ENCODE data around the gene ALOX15B.
"Not testable (repeated sequence)": the region's sequence is repeated elsewhere in the genome, so short reads cannot be mapped to it uniquely, and the experiment has no call there.

ALOX15B gene

DNA sequence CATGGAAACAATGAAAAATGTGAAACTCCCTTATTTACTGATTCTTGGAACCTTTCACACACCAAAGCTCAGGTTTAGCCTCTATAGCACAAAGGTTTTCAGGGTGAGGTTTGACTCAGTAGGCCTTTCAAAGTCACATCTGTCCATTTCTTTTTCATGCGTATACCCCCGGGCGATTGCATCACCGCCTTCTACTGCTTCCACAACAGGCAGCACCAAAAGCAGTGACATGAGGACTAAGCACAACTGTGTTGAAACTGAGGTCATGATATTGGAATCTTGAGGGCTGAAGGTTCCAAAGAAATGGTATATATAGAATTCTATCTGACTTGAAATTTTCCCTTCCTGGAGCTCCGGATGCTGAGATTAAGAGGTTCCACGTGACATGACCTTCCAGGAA is 14.7 kb upstream of the ALOX15B start:
- not testable (repeated sequence) for H3K9me3 ChIP-seq (ENCODE audit: control insufficient read depth in 1 of 2, low read length in 2 of 2); H3K36me3 ChIP-seq (ENCODE audit: control insufficient read depth in 1 of 2, insufficient read depth in 2 of 2, low read length in 2 of 2); H3K4me1 ChIP-seq (ENCODE audit: control insufficient read depth in 1 of 2, insufficient read depth in 2 of 2, low read length in 2 of 2); H3K4me3 ChIP-seq (ENCODE audit: low read depth in 1 of 2, low read length in 2 of 2); H3K27me3 ChIP-seq (ENCODE audit: low read depth, low read length); H3K27ac ChIP-seq (ENCODE audit: low read length)

DNA sequence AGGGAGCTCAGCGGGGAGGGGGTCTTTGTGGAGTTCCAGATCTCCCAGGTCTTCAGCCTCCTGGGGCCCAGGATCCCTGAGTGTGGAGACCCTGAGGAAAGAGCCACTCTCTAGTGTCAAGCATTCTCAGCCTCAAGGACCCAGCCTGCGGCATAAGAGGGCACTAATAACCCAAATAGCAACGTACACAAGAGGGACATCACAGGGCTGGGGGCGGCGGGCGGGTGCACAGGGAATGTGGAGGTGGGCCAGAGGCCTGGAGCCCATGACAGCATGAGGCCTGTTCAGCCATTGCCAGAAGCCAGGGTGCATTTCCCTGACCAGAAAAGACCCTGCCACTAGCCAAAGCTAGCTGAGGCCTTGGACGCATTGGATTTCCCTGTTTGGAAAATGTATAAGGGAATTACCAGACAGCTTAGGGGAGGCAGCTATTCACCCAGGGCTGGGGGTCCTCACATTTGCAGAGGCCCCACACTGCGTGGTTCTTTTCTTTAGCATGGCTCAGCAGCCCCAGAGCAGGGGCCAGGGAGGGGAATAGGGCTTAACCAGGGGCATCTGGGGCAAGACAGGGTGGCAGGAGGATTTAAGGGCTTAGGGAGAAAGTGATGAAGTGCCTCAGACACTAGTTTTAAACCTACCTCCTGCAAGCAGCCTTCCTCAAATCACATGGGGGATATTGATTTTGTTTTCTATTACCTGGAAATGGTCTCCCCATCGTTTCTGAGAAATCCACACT is 13.5 kb upstream of the ALOX15B start:
- no peaks in the 10 kb centered on the region for H3K36me3 ChIP-seq (ENCODE audit: control insufficient read depth in 1 of 2, insufficient read depth in 2 of 2, low read length in 2 of 2)
- H3K27me3 ChIP-seq (ENCODE audit: low read depth, low read length), result peaks cover 6% of the 10 kb centered on the region
- H3K27ac ChIP-seq (ENCODE audit: low read length), result no peak overlapping the region
- no peaks in the 10 kb centered on the region for H3K9me3 ChIP-seq (ENCODE audit: control insufficient read depth in 1 of 2, low read length in 2 of 2)
- no peaks in the 10 kb centered on the region for H3K4me1 ChIP-seq (ENCODE audit: control insufficient read depth in 1 of 2, insufficient read depth in 2 of 2, low read length in 2 of 2)
- no peak overlapping the region for H3K4me3 ChIP-seq (ENCODE audit: low read depth in 1 of 2, low read length in 2 of 2)

DNA sequence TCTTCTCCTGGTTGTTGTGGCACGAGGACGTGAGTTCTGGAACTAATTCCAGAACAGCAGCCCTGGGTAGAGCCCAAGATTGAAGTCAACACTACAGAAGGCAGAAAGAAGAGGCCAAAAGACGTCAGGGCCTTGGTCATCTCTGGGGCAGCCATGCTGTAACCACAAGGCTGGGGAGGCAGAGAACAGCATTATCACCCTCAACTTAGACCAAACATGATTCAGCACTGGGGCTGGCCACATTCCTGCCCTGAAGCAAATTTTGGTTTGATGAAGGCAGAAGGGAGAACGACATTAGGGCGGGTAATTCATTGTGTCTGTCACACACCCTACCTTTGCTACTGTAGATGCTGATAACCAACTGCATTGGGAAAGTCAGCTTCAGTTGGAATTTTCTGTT is 9.7 kb upstream of the ALOX15B start:
- Histone ChIP-seq H3K4me1 (ENCODE audit: control insufficient read depth in 1 of 2, insufficient read depth in 2 of 2, low read length in 2 of 2) (no peaks in the 10 kb centered on the region), H3K9me3 (ENCODE audit: control insufficient read depth in 1 of 2, low read length in 2 of 2) (no peaks in the 10 kb centered on the region), H3K4me3 (ENCODE audit: low read depth in 1 of 2, low read length in 2 of 2) (no peak overlapping the region), H3K27ac (ENCODE audit: low read length) (no peak overlapping the region), H3K27me3 (ENCODE audit: low read depth, low read length) (peaks cover 6% of the 10 kb centered on the region), H3K36me3 (ENCODE audit: control insufficient read depth in 1 of 2, insufficient read depth in 2 of 2, low read length in 2 of 2) (no peaks in the 10 kb centered on the region)

DNA sequence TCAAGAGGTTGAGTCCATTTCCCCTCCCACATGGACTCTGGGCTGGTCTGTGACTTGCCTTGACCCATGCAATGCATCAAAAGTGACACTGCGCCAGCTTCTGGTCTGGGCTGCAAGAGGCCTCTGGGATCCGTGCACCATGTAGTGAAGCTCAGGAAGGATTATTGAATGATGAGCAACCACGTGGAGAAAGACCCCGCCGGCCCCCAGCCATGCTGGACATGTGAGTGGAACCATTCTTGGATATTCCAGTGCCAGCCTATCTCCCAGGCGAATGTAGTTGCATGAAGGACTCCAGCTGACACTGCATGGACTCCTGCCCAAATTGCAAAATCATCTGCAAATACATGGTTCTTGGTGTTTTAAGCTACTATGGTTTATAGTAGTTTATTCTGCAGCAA is 7.6 kb upstream of the ALOX15B start:
- H3K9me3 ChIP-seq (ENCODE audit: control insufficient read depth in 1 of 2, low read length in 2 of 2), result no peaks in the 10 kb centered on the region

DNA sequence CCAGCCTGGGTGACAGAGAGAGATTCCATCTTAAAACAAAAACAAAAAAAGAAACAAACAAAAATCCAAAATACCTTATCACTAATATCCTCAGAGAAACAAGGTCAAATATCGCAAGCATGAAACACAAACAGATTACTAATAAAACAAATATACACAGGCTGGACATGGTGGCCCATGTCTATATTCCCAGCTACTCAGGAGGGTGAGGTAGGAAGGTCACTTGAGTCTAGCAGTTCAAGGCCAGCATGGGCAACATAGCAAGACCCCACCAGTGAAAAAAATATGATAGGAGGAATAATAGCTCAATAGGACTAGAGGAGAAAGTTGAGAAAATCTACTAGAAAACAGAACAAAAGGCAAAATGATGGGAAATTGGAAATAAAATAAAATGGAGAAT is 6.9 kb upstream of the ALOX15B start:
- peaks cover 6% of the 10 kb centered on the region for H3K27me3 ChIP-seq (ENCODE audit: low read depth, low read length)
- H3K9me3 ChIP-seq (ENCODE audit: control insufficient read depth in 1 of 2, low read length in 2 of 2), result no peaks in the 10 kb centered on the region
- H3K27ac ChIP-seq (ENCODE audit: low read length), result no peak overlapping the region
- H3K4me3 ChIP-seq (ENCODE audit: low read depth in 1 of 2, low read length in 2 of 2), result no peak overlapping the region
- no peaks in the 10 kb centered on the region for H3K4me1 ChIP-seq (ENCODE audit: control insufficient read depth in 1 of 2, insufficient read depth in 2 of 2, low read length in 2 of 2)
- no peaks in the 10 kb centered on the region for H3K36me3 ChIP-seq (ENCODE audit: control insufficient read depth in 1 of 2, insufficient read depth in 2 of 2, low read length in 2 of 2)

More for the DNA sequence above, 7.6 kb upstream of the ALOX15B start:
- peaks cover 6% of the 10 kb centered on the region for H3K27me3 ChIP-seq (ENCODE audit: low read depth, low read length)
- no peaks in the 10 kb centered on the region for H3K36me3 ChIP-seq (ENCODE audit: control insufficient read depth in 1 of 2, insufficient read depth in 2 of 2, low read length in 2 of 2)
- H3K27ac ChIP-seq (ENCODE audit: low read length), result no peak overlapping the region
- H3K4me3 ChIP-seq (ENCODE audit: low read depth in 1 of 2, low read length in 2 of 2), result no peak overlapping the region
- H3K4me1 ChIP-seq (ENCODE audit: control insufficient read depth in 1 of 2, insufficient read depth in 2 of 2, low read length in 2 of 2), result no peaks in the 10 kb centered on the region

DNA sequence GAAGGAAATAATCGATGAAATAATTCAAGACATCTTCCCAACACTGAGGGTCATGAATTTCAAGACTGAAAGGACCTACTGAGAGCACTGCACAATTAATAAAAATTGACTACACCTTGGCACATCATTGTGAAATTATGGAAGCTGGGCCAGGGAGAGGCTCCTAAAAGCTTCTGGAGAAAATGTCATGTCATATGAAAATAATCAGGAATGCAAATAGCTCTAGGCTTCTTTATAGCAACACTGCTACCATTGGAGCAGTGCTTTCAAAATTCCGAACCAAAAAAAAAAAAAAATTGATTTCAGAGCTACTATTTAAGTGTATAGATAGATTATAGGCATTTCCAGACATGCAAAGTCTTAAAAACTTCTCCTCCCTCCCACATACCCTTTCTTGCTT is 6.4 kb upstream of the ALOX15B start:
- H3K4me3 ChIP-seq (ENCODE audit: low read depth in 1 of 2, low read length in 2 of 2), result no peak overlapping the region
- no peak overlapping the region for H3K27ac ChIP-seq (ENCODE audit: low read length)
- peaks cover 2% of the 10 kb centered on the region for H3K27me3 ChIP-seq (ENCODE audit: low read depth, low read length)
- H3K9me3 ChIP-seq (ENCODE audit: control insufficient read depth in 1 of 2, low read length in 2 of 2), result no peaks in the 10 kb centered on the region
- no peaks in the 10 kb centered on the region for H3K36me3 ChIP-seq (ENCODE audit: control insufficient read depth in 1 of 2, insufficient read depth in 2 of 2, low read length in 2 of 2)
- no peaks in the 10 kb centered on the region for H3K4me1 ChIP-seq (ENCODE audit: control insufficient read depth in 1 of 2, insufficient read depth in 2 of 2, low read length in 2 of 2)

DNA sequence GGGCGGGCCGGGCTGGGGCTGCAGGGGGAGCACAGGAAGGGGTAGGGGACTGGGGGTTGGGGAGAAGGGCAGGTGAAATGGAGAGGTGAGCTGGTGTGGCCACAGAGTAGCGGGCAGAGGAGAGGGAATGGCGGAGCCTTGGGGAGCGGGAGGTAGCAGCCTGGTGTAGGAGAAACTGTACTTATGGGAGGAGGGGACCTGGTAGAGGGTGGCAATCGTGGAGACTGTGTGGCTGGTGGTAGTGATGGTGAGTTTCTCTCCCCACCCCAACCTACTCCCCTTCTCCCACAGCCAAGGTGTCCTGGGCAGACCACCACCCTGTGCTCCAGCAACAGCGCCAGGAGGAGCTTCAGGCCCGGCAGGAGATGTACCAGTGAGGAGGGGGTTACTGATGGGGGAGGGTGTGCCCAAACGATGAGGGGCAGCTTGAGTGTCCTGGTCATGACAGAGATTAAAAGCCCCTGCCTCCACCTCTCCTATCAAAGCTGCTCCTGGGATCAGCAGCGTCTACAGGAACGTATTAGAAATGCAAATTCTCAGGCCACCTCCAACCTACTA is 831 bp downstream of the ALOX15B start:
- no peaks in the 10 kb centered on the region for H3K4me1 ChIP-seq (ENCODE audit: control insufficient read depth in 1 of 2, insufficient read depth in 2 of 2, low read length in 2 of 2)
- H3K27ac ChIP-seq (ENCODE audit: low read length), result no peak overlapping the region
- no peaks in the 10 kb centered on the region for H3K9me3 ChIP-seq (ENCODE audit: control insufficient read depth in 1 of 2, low read length in 2 of 2)
- H3K36me3 ChIP-seq (ENCODE audit: control insufficient read depth in 1 of 2, insufficient read depth in 2 of 2, low read length in 2 of 2), result no peaks in the 10 kb centered on the region
- no peak overlapping the region for H3K4me3 ChIP-seq (ENCODE audit: low read depth in 1 of 2, low read length in 2 of 2)
- peaks cover 8% of the 10 kb centered on the region for H3K27me3 ChIP-seq (ENCODE audit: low read depth, low read length)

DNA sequence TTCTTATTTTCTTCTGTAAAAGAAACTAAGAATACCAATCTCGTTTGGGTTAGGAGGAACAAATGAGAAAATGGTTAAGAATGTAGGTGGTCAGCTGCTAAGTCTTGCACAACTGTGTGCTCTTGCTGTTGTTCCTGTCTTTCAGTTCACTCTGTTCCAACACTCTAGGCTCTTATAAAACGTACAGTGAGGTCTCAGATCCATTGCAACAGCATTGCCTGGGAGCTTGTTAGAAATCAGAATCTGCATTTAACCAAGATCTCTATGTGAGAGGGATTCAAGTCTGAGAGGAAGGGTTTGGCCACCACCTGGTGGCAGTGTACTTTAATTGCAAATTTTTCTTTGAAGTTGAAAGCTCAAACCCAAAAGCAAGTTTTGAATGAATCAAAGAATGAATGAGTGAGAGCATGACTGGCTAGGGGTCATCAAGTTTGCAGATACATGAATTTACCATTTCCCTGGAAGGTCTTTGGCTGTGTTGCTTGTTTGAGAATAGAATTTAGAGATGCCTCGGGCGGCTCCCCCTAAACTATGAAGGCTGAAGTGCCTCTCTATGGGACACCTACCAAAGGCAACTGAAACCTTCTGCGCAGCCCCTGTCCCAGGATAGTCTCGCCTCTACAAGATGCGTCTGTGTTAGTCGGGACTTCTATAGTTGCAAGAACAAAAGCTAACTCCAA is 2.5 kb downstream of the ALOX15B start:
- no peaks in the 10 kb centered on the region for H3K36me3 ChIP-seq (ENCODE audit: control insufficient read depth in 1 of 2, insufficient read depth in 2 of 2, low read length in 2 of 2)
- no peak overlapping the region for H3K27ac ChIP-seq (ENCODE audit: low read length)
- no peak overlapping the region for H3K4me3 ChIP-seq (ENCODE audit: low read depth in 1 of 2, low read length in 2 of 2)
- no peaks in the 10 kb centered on the region for H3K4me1 ChIP-seq (ENCODE audit: control insufficient read depth in 1 of 2, insufficient read depth in 2 of 2, low read length in 2 of 2)
- H3K27me3 ChIP-seq (ENCODE audit: low read depth, low read length), result peaks cover 8% of the 10 kb centered on the region
- H3K9me3 ChIP-seq (ENCODE audit: control insufficient read depth in 1 of 2, low read length in 2 of 2), result no peaks in the 10 kb centered on the region

DNA sequence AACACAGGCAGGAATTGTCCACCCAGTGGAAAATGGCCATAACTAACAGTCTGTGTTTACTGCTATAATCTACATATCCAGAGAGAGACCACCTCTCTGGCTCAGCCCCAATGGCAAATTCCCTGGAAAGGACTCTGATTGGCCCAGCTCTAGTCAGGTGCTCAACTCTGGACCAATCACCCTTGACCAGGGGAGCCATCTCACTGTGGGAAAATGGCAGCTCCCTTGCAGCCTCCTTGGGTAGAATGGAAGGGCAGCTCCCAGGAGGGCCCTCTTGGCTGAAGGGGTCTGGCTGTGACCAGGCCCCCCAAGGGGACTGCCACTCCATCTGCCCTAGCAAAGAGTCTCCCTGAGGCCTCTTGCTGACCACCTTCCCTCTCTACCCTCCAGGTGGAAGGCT is 3.1 kb downstream of the ALOX15B start:
- Histone ChIP-seq H3K27ac (ENCODE audit: low read length) (no peak overlapping the region), H3K36me3 (ENCODE audit: control insufficient read depth in 1 of 2, insufficient read depth in 2 of 2, low read length in 2 of 2) (no peaks in the 10 kb centered on the region), H3K27me3 (ENCODE audit: low read depth, low read length) (peaks cover 8% of the 10 kb centered on the region), H3K4me3 (ENCODE audit: low read depth in 1 of 2, low read length in 2 of 2) (no peak overlapping the region), H3K9me3 (ENCODE audit: control insufficient read depth in 1 of 2, low read length in 2 of 2) (no peaks in the 10 kb centered on the region), H3K4me1 (ENCODE audit: control insufficient read depth in 1 of 2, insufficient read depth in 2 of 2, low read length in 2 of 2) (no peaks in the 10 kb centered on the region)

DNA sequence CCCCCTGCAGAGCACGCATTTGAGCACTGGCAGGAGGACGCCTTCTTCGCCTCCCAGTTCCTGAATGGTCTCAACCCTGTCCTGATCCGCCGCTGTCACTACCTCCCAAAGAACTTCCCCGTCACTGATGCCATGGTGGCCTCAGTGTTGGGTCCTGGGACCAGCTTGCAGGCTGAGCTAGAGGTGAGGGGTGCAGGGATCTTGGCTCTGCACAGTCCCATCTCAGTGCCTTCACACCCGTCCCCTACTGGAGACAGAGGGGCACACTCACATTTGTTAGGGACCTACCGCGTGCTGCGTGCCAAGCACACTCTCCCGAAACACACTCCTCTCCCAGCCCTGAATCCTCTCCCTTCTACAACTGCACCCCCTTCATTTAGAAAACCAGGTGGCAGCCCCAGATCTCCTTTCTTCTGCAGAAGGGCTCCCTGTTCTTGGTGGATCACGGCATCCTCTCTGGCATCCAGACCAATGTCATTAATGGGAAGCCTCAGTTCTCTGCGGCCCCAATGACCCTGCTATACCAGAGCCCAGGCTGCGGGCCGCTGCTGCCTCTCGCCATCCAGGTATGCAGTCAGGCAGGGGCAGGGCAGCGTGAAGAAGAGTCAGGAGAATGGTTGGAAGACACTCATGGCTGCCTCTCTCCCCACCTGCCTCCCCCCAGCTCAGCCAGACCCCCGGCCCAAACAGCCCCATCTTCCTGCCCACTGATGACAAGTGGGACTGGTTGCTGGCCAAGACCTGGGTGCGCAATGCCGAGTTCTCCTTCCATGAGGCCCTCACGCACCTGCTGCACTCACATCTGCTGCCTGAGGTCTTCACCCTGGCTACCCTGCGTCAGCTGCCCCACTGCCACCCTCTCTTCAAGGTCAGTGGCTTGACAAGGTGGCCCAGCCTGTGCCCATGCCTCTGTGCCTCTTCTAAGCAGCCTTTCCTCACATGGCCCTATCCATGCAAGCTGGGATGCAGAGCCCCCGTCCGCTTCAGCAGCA is 6.3 kb downstream of the ALOX15B start:
- H3K27ac ChIP-seq (ENCODE audit: low read length), result no peak overlapping the region
- H3K36me3 ChIP-seq (ENCODE audit: control insufficient read depth in 1 of 2, insufficient read depth in 2 of 2, low read length in 2 of 2), result no peaks in the 10 kb centered on the region
- no peaks in the 10 kb centered on the region for H3K27me3 ChIP-seq (ENCODE audit: low read depth, low read length)
- H3K9me3 ChIP-seq (ENCODE audit: control insufficient read depth in 1 of 2, low read length in 2 of 2), result no peaks in the 10 kb centered on the region
- no peaks in the 10 kb centered on the region for H3K4me1 ChIP-seq (ENCODE audit: control insufficient read depth in 1 of 2, insufficient read depth in 2 of 2, low read length in 2 of 2)
- H3K4me3 ChIP-seq (ENCODE audit: low read depth in 1 of 2, low read length in 2 of 2), result no peak overlapping the region

Measured in muscle layer of duodenum (tissue), 2 donors.